Neural progenitor cell (in vitro differentiated cells): ENCODE data around the gene PRR7. TPM values are rescaled to one million over a fixed set of nuclear protein-coding genes. Genes with fewer than 3 reads are reported as not detected.

Experiments used
- DNase-seq: peaks from one replicate; pipeline ENCODE4 v3.0.0-alpha.2; 2016; ENCODE audit warnings: low spot score
- H2AFZ ChIP-seq: fragments of 200-600 bp; sonication (generic); replicated peaks from 2 replicates; pipeline ENCODE4 v1.6.1; 2016; ENCODE audit warnings: antibody characterized with exemption
- H3F3A ChIP-seq: fragments of 200-600 bp; sonication (generic); 2 replicates; pipeline ENCODE4 v1.6.1; 2016; ENCODE audit warnings: antibody characterized with exemption, low read depth
- H3K27ac ChIP-seq: fragments of 200-600 bp; sonication (generic); 2 replicates; pipeline ENCODE4 v1.5.1; 2016; ENCODE audit warnings: mild to moderate bottlenecking
- H3K27me3 ChIP-seq: fragments of 200-600 bp; sonication (generic); 2 replicates; pipeline ENCODE4 v1.6.1; 2016; ENCODE audit warnings: mild to moderate bottlenecking, moderate library complexity
- H3K36me3 ChIP-seq: fragments of 200-600 bp; sonication (generic); 2 replicates; pipeline ENCODE4 v1.5.1; 2016
- H3K4me1 ChIP-seq: fragments of 200-600 bp; sonication (generic); 2 replicates; pipeline ENCODE4 v1.6.1; 2016; ENCODE audit warnings: mixed run types
- H3K4me2 ChIP-seq: fragments of 200-600 bp; sonication (generic); 2 replicates; pipeline ENCODE4 v1.6.1; 2016
- H3K4me3 ChIP-seq: fragments of 200-600 bp; sonication (generic); 2 replicates; pipeline ENCODE4 v1.5.1; 2016
- H3K79me2 ChIP-seq: fragments of 200-600 bp; sonication (generic); 2 replicates; pipeline ENCODE4 v1.6.1; 2016; ENCODE audit warnings: low read depth
- H3K9ac ChIP-seq: fragments of 200-600 bp; sonication (generic); 2 replicates; pipeline ENCODE4 v1.6.1; 2016
- H3K9me3 ChIP-seq: fragments of 200-600 bp; sonication (generic); 2 replicates; pipeline ENCODE4 v1.5.1; 2016; ENCODE audit warnings: low read depth
- H4K20me1 ChIP-seq: fragments of 200-600 bp; sonication (generic); 2 replicates; pipeline ENCODE4 v1.6.1; 2016; ENCODE audit warnings: low read depth
- H3K27ac Mint-ChIP-seq: 3 replicates; pipeline ENCODE4 v1.8.0; 2021; ENCODE audit warnings: mixed read lengths
- H3K27me3 Mint-ChIP-seq: 2 replicates; pipeline ENCODE4 v1.8.0; 2022; ENCODE audit warnings: low read depth, mild to moderate bottlenecking, inconsistent platforms, moderate library complexity, mixed read lengths; ENCODE audit not compliant: insufficient read depth
- H3K36me3 Mint-ChIP-seq: 3 replicates; pipeline ENCODE4 v1.8.0; 2021; ENCODE audit warnings: mixed read lengths
- H3K4me1 Mint-ChIP-seq: 3 replicates; pipeline ENCODE4 v1.8.0; 2021; ENCODE audit warnings: mixed read lengths
- H3K4me3 Mint-ChIP-seq: 3 replicates; pipeline ENCODE4 v1.8.0; 2021; ENCODE audit warnings: mild to moderate bottlenecking, moderate library complexity, mixed read lengths
- H3K9me3 Mint-ChIP-seq: 3 replicates; pipeline ENCODE4 v1.8.0; 2020; ENCODE audit warnings: mixed read lengths
- EZH2 ChIP-seq: fragments of 200-600 bp; sonication (generic); IDR thresholded peaks from 2 replicates; pipeline ENCODE4 v1.6.1; 2017; ENCODE audit warnings: antibody characterized with exemption, mild to moderate bottlenecking, moderate library complexity
- EZH2phosphoT487 ChIP-seq: fragments of 200-600 bp; sonication (generic); IDR thresholded peaks from 2 replicates; pipeline ENCODE4 v1.6.1; 2017; ENCODE audit warnings: antibody characterized with exemption
- total RNA-seq: library from RNA; depleted of rRNA; stranded (reverse); fragments of >200 nt; gene quantifications from 2 replicates; pipeline ENCODE4 v1.2.3, GENCODE V29; 2015; ENCODE audit warnings: low replicate concordance
- TF ChIP-seq, protein P1 (sequence below): fragments of 200-600 bp; sonication (generic); IDR thresholded peaks from 2 replicates; pipeline ENCODE4 v1.5.1; 2017; ENCODE audit warnings: antibody characterized with exemption, mild to moderate bottlenecking

Gene PRR7
- total RNA-seq, 1 donor from 2014 or later: 4.5 TPM

DNA sequence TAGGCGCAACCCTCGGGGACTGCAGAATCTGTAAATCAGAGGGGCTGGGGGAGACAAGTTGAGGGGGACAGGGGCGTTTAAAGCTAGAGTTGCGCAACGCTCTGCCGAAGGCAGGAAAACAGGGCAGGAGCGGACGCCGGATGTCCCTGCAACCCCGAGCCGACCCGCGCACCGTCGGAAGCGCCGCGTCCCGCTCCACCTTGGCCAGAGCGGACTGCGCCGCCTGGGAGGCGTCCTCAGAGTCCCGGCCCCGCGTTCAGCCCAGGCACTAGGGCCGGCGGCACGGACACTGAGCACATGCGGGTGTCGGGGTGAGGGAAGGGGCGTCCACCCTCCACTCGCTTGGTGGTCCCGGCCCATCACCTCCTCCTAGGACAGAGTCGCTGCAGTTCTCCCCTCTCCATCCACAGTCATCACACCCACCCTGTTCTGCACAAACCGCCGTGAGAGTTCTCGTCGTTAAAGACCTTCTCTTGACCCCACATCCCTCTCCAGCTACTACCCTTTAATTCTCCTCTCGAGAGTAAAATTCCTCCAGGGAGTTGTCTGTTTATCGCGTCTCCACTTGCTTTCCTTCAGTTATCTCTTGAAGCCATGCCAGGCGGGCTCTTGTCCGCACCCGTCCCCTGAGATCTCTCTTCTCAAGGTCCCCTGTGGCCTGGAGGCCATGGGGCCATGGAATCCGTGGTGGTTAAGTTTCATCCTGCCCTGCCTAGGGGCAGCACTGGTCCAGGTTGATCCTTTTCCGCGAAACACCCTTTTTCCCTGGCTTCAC, 51.6 kb downstream of the PRR7 start:
- Mint-ChIP-seq H3K36me3 (peaks cover 5% of the 10 kb centered on the region), H3K9me3 (no peaks in the 10 kb centered on the region), H3K27ac (no peak overlapping the region), H3K4me1 (peaks cover 63% of the 10 kb centered on the region), H3K27me3 (peaks cover 19% of the 10 kb centered on the region), H3K4me3 (peak overlapping the region; percentile 80)
- TF ChIP-seq EZH2 (no peak), EZH2phosphoT487 (peak; percentile 20)
- TF ChIP-seq, protein P1, sequence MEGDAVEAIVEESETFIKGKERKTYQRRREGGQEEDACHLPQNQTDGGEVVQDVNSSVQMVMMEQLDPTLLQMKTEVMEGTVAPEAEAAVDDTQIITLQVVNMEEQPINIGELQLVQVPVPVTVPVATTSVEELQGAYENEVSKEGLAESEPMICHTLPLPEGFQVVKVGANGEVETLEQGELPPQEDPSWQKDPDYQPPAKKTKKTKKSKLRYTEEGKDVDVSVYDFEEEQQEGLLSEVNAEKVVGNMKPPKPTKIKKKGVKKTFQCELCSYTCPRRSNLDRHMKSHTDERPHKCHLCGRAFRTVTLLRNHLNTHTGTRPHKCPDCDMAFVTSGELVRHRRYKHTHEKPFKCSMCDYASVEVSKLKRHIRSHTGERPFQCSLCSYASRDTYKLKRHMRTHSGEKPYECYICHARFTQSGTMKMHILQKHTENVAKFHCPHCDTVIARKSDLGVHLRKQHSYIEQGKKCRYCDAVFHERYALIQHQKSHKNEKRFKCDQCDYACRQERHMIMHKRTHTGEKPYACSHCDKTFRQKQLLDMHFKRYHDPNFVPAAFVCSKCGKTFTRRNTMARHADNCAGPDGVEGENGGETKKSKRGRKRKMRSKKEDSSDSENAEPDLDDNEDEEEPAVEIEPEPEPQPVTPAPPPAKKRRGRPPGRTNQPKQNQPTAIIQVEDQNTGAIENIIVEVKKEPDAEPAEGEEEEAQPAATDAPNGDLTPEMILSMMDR: no peak
- Histone ChIP-seq H3K27me3 (peaks cover 21% of the 10 kb centered on the region), H3K9me3 (no peaks in the 10 kb centered on the region), H3K4me1 (peaks cover 36% of the 10 kb centered on the region), H3K27ac (no peak overlapping the region), H3K79me2 (peaks cover 30% of the 10 kb centered on the region), H2AFZ (no peak overlapping the region), H3F3A (peaks cover 37% of the 10 kb centered on the region), H4K20me1 (peaks cover 22% of the 10 kb centered on the region), H3K9ac (no peak overlapping the region), H3K36me3 (no peaks in the 10 kb centered on the region), H3K4me2 (peak overlapping the region; percentile 76), H3K4me3 (peak overlapping the region; percentile 57)
- DNase-seq: peak; percentile 81

DNA sequence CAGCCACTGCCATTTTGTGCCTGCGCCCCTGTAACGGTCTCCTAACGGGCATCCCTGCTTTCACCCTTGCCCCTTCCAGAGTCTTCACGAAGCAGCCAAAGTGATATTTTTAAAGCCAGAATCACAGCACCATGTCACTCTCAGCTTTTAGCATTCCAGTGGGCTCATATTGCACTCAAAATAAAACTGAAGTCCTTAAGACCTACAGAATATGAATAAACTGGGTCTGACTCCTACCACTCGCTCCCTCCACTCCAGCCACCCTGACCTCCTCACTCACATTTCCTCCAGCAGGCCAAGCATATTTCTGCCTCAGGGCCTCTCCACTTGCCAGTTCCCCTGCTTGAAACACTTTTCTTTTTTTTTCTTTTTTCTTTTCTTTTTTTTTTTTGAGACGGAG, 53.2 kb downstream of the PRR7 start:
- Mint-ChIP-seq H3K4me3 (peak overlapping the region; percentile 14), H3K9me3 (no peaks in the 10 kb centered on the region), H3K4me1 (peaks cover 55% of the 10 kb centered on the region), H3K27me3 (peaks cover 19% of the 10 kb centered on the region), H3K36me3 (no peaks in the 10 kb centered on the region), H3K27ac (peak overlapping the region; percentile 81)
- TF ChIP-seq EZH2 (no peak), EZH2phosphoT487 (no peak)
- TF ChIP-seq, protein P1: no peak
- Histone ChIP-seq H2AFZ (no peak overlapping the region), H3K27me3 (peaks cover 21% of the 10 kb centered on the region), H3K27ac (no peak overlapping the region), H3K4me3 (no peak overlapping the region), H3K9ac (no peak overlapping the region), H3K4me2 (no peak overlapping the region), H3K36me3 (no peaks in the 10 kb centered on the region), H4K20me1 (peaks cover 5% of the 10 kb centered on the region), H3K9me3 (no peaks in the 10 kb centered on the region), H3F3A (peaks cover 28% of the 10 kb centered on the region), H3K79me2 (peaks cover 14% of the 10 kb centered on the region), H3K4me1 (peaks cover 31% of the 10 kb centered on the region)
- DNase-seq: no peak

DNA sequence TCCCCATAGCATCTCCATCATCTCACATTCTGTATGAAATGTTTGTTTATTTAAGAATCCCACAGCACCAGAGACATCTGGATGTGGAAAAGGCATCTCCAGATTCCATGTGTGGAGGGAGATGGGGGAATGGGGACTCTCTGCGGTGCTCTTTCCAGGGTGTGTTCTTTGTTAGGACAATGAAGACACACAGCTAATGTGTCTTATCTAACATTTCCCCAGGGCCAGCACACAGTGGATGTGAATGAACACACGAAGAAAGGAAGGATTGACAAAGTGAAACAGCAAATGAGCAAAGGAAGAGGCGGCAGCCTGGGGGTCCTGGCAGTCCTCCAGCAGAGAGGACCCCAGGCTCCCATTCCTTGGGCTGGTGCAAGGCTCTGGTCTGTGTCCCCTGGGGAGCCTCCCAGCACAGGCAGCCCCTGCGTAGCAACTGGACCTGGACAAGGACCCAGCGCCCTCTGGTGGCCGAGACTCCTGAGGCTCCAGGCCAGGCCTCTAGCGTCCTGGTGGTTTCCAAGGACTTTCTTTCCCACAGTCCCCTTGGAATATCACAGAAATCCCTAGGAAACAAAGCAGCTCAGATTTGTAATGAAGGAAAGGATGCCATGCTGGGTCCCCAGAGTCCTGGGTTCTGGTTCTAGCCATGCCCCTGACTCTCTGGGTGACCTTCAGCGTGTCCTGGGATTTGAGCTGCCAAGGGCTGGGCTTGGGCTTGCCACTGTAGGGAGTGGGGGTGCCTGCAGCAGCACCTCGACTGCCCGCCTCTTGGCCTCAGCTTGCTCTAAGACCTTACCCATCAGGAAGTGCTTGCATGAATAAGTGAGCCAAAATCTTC, 54.3 kb downstream of the PRR7 start:
- Histone ChIP-seq H3K4me2 (no peak overlapping the region), H3K79me2 (peaks cover 6% of the 10 kb centered on the region), H3K9me3 (no peaks in the 10 kb centered on the region), H3K27ac (no peak overlapping the region), H3K9ac (no peak overlapping the region), H2AFZ (peak overlapping the region; percentile 85), H3F3A (peaks cover 21% of the 10 kb centered on the region), H3K36me3 (no peaks in the 10 kb centered on the region), H3K4me3 (no peak overlapping the region), H4K20me1 (no peaks in the 10 kb centered on the region), H3K4me1 (peaks cover 20% of the 10 kb centered on the region), H3K27me3 (peaks cover 21% of the 10 kb centered on the region)
- Mint-ChIP-seq H3K36me3 (no peaks in the 10 kb centered on the region), H3K4me1 (peaks cover 46% of the 10 kb centered on the region), H3K4me3 (peak overlapping the region; percentile 65), H3K27me3 (peaks cover 17% of the 10 kb centered on the region), H3K9me3 (no peaks in the 10 kb centered on the region), H3K27ac (peak overlapping the region; percentile 95)
- peak; percentile 95 for DNase-seq
- TF ChIP-seq, protein P1: peak; percentile 96
- no peak for TF ChIP-seq EZH2
